Measurements from ENCODE around the gene DYNC1LI2.

Gene DYNC1LI2

GRCh38 chr16:66695935-66696668 is 55.3 kb downstream of the DYNC1LI2 start:
- H3K9ac ChIP-seq (ENCODE audit: low read length): peak overlapping the region; percentile 44; the same call in 1 of the 2 replicates

DNA sequence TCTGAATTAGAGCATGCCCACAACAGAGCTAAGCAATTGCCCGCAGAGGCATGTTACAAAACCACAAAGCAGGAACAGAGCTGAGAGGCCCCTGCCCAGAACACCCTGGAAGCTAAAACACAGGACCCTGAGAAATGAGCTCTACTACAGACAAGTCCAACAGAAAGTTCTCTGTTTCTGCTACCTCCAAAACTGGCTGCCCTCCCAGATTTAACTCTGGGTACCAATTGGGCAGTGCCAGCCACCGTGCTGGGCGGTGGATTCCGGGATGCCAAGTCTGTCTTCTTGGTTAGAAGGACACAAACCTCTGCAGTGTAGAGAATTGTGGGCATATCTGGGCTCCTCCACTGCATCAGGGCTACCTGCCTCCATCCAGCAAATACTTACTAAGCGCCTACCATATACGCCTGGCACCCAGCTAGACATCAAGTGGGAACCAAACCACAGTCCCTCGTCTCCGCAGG is 55.9 kb downstream of the DYNC1LI2 start:
- no peaks in the 10 kb centered on the region for H4K20me1 ChIP-seq (ENCODE audit: insufficient read depth, low read length)
- H2AFZ ChIP-seq (ENCODE audit: low read depth, low read length): no peak overlapping the region
- no peaks in the 10 kb centered on the region for H3K9me3 ChIP-seq (ENCODE audit: insufficient read depth, low read length)
- no peaks in the 10 kb centered on the region for H3K79me2 ChIP-seq (ENCODE audit: low read length)
- H3K36me3 ChIP-seq (replicated peaks; ENCODE audit: low read depth, low read length): no peaks in the 10 kb centered on the region
- no peak for TF ChIP-seq CTCF (IDR thresholded peaks at IDR 0.05; ENCODE audit: low read depth, low read length)
- TF ChIP-seq EZH2phosphoT487 (IDR thresholded peaks at IDR 0.05; ENCODE audit: low read depth): no peak
- peak overlapping the region; percentile 83 for H3K4me2 ChIP-seq (ENCODE audit: low read length)
- H3K4me3 ChIP-seq (ENCODE audit: low read length): peak overlapping the region; percentile 76
- peak overlapping the region; percentile 44; the same call in 1 of the 2 replicates for H3K9ac ChIP-seq (ENCODE audit: low read length)
- H3K27me3 ChIP-seq (ENCODE audit: low read depth, low read length): peaks cover 13% of the 10 kb centered on the region
- no peak overlapping the region for H3K27ac ChIP-seq (ENCODE audit: low read length)
- peaks cover 21% of the 10 kb centered on the region for H3K4me1 ChIP-seq (ENCODE audit: low read length)

More at GRCh38 chr16:66695935-66696668, 55.3 kb downstream of the DYNC1LI2 start:
- H3K36me3 ChIP-seq (replicated peaks; ENCODE audit: low read depth, low read length): no peaks in the 10 kb centered on the region
- no peak overlapping the region for H3K27ac ChIP-seq (ENCODE audit: low read length)
- peaks cover 19% of the 10 kb centered on the region for H3K4me1 ChIP-seq (ENCODE audit: low read length)
- H3K4me3 ChIP-seq (ENCODE audit: low read length): peak overlapping the region; percentile 76
- H4K20me1 ChIP-seq (ENCODE audit: insufficient read depth, low read length): no peaks in the 10 kb centered on the region
- H2AFZ ChIP-seq (ENCODE audit: low read depth, low read length): no peak overlapping the region
- TF ChIP-seq EZH2phosphoT487 (IDR thresholded peaks at IDR 0.05; ENCODE audit: low read depth) (no peak), CTCF (IDR thresholded peaks at IDR 0.05; ENCODE audit: low read depth, low read length) (no peak)
- no peaks in the 10 kb centered on the region for H3K9me3 ChIP-seq (ENCODE audit: insufficient read depth, low read length)
- peaks cover 13% of the 10 kb centered on the region for H3K27me3 ChIP-seq (ENCODE audit: low read depth, low read length)
- no peaks in the 10 kb centered on the region for H3K79me2 ChIP-seq (ENCODE audit: low read length)
- H3K4me2 ChIP-seq (ENCODE audit: low read length): peak overlapping the region; percentile 83

DNA sequence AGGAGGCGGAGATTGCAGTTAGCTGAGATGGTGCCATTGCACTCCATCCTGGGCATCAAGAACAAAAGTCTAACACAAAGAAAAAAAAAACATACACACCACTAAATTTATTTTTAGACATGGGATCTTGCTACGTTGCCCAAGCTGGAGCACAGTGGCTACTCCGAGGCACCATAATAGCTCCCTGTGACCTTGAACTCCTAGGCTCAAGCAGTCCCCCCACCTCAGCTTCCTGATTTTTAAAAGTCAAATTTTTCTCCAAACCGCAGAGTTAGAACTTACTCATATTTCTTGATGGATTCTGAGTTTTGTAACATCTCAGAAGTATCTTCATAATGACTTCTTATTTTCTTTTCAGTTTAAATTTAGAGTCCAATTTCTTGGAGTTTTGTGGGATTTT is 58.3 kb downstream of the DYNC1LI2 start:
- TF ChIP-seq EZH2phosphoT487 (IDR thresholded peaks at IDR 0.05; ENCODE audit: low read depth) (no peak), CTCF (IDR thresholded peaks at IDR 0.05; ENCODE audit: low read depth, low read length) (no peak)
- Histone ChIP-seq H3K4me1 (ENCODE audit: low read length) (peaks cover 21% of the 10 kb centered on the region), H3K36me3 (replicated peaks; ENCODE audit: low read depth, low read length) (no peaks in the 10 kb centered on the region), H4K20me1 (ENCODE audit: insufficient read depth, low read length) (no peaks in the 10 kb centered on the region), H3K27ac (ENCODE audit: low read length) (no peak overlapping the region), H3K9ac (ENCODE audit: low read length) (no peak overlapping the region), H3K79me2 (ENCODE audit: low read length) (no peaks in the 10 kb centered on the region), H3K9me3 (ENCODE audit: insufficient read depth, low read length) (no peaks in the 10 kb centered on the region), H2AFZ (ENCODE audit: low read depth, low read length) (no peak overlapping the region), H3K4me2 (ENCODE audit: low read length) (no peak overlapping the region), H3K4me3 (ENCODE audit: low read length) (no peak overlapping the region), H3K27me3 (ENCODE audit: low read depth, low read length) (peaks cover 16% of the 10 kb centered on the region; the same call in 1 of the 2 replicates)

DNA sequence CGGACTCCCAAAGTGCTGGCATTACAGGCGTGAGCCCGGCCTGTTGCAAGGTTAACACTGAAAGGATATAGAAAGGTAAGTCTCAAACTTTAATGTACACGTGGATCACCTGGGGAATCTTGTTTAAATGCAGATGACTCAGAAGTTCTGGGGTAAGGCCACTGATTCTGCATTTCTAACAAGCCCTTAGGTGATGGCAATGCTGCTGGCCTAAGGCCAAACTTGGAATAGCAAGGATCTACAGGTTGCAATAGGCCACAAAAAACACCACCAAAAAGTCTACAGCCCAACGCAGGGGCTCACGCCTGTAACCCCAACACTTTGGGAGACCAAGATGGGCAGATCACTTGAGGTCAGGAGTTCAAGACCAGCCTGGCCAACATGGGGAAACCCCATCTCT is 59.1 kb downstream of the DYNC1LI2 start:
- peaks cover 11% of the 10 kb centered on the region; the same call in 1 of the 2 replicates for H3K27me3 ChIP-seq (ENCODE audit: low read depth, low read length)
- no peak overlapping the region for H3K9ac ChIP-seq (ENCODE audit: low read length)
- no peak overlapping the region for H3K27ac ChIP-seq (ENCODE audit: low read length)
- H3K4me1 ChIP-seq (ENCODE audit: low read length): peaks cover 20% of the 10 kb centered on the region
- no peak overlapping the region for H2AFZ ChIP-seq (ENCODE audit: low read depth, low read length)
- H3K36me3 ChIP-seq (replicated peaks; ENCODE audit: low read depth, low read length): no peaks in the 10 kb centered on the region
- TF ChIP-seq CTCF (IDR thresholded peaks at IDR 0.05; ENCODE audit: low read depth, low read length): no peak
- TF ChIP-seq EZH2phosphoT487 (IDR thresholded peaks at IDR 0.05; ENCODE audit: low read depth): no peak
- no peaks in the 10 kb centered on the region for H3K79me2 ChIP-seq (ENCODE audit: low read length)
- H3K4me3 ChIP-seq (ENCODE audit: low read length): no peak overlapping the region
- H3K9me3 ChIP-seq (ENCODE audit: insufficient read depth, low read length): no peaks in the 10 kb centered on the region
- H3K4me2 ChIP-seq (ENCODE audit: low read length): no peak overlapping the region
- no peaks in the 10 kb centered on the region for H4K20me1 ChIP-seq (ENCODE audit: insufficient read depth, low read length)
